HG02938 (cell line): Measurements from ENCODE around the gene EXD1.
A peak's percentile ranks its signal among the peaks of the same experiment; 100 is the strongest.
"Not testable (repeated sequence)": the region's sequence is repeated elsewhere in the genome, so short reads cannot be mapped to it uniquely, and the experiment has no call there.

Experiments
- ATAC-seq: cut with Tn5 transposase; IDR thresholded peaks from one replicate; pipeline ENCODE4 v1.9.1; 2021; ENCODE audit warnings: mild to moderate bottlenecking, moderate library complexity; ENCODE audit not compliant: unreplicated experiment

The EXD1 gene

GRCh38 chr15:41230650-41231421 lies at the start of gene EXD1, which contains the start of gene CHP1:
Gene EXD1 (minus strand): TSS chr15:41230757. CDS start chr15:41226575, 4,182 bp downstream.
Gene CHP1 (plus strand): TSS chr15:41231268. CDS start chr15:41231383, 115 bp downstream.
- peak; percentile 93 for ATAC-seq

GRCh38 chr15:41279535-41280283 lies 49.2 kb upstream of the EXD1 start:
- no peak for ATAC-seq

- no peak for ATAC-seq
Observed at GRCh38 chr15:41278319-41278718, 47.8 kb upstream of the EXD1 start.

GRCh38 chr15:41276831-41277230 lies 46.3 kb upstream of the EXD1 start:
- no peak for ATAC-seq

- no peak for ATAC-seq
Observed at GRCh38 chr15:41269887-41270286, 39.3 kb upstream of the EXD1 start.

GRCh38 chr15:41263891-41264351 lies 33.4 kb upstream of the EXD1 start:
- no peak for ATAC-seq

GRCh38 chr15:41262571-41262970 lies 32.0 kb upstream of the EXD1 start:
- ATAC-seq: no peak

- not testable (repeated sequence) for ATAC-seq
Observed at GRCh38 chr15:41260924-41261323, 30.4 kb upstream of the EXD1 start.

GRCh38 chr15:41259546-41260189 lies 29.1 kb upstream of the EXD1 start:
- no peak for ATAC-seq

- no peak for ATAC-seq
Observed at GRCh38 chr15:41258750-41259471, 28.4 kb upstream of the EXD1 start.

- no peak for ATAC-seq
Observed at GRCh38 chr15:41256577-41257038, 26.1 kb upstream of the EXD1 start.

- no peak for ATAC-seq
Observed at GRCh38 chr15:41256103-41256502, 25.5 kb upstream of the EXD1 start.

GRCh38 chr15:41254560-41254959 lies 24.0 kb upstream of the EXD1 start:
- no peak for ATAC-seq

- ATAC-seq: no peak
Observed at GRCh38 chr15:41251411-41251810, 20.9 kb upstream of the EXD1 start.

- not testable (repeated sequence) for ATAC-seq
Observed at GRCh38 chr15:41250745-41251144, 20.2 kb upstream of the EXD1 start.

- ATAC-seq: no peak
Observed at GRCh38 chr15:41241221-41241964, 10.8 kb upstream of the EXD1 start.

GRCh38 chr15:41238100-41238499 lies 7.5 kb upstream of the EXD1 start:
- ATAC-seq: no peak

GRCh38 chr15:41235929-41236328 lies 5.4 kb upstream of the EXD1 start:
- ATAC-seq: no peak

- ATAC-seq: not testable (repeated sequence)
Observed at GRCh38 chr15:41235228-41235627, 4.7 kb upstream of the EXD1 start.

GRCh38 chr15:41233367-41233771 lies 2.8 kb upstream of the EXD1 start:
- no peak for ATAC-seq
